Activated naive CD4-positive, alpha-beta T cell treated with anti-CD3 and anti-CD28 coated beads for 36 hours (primary cell): ENCODE measurements around the gene KCNAB1. TPM values are rescaled to one million over a fixed set of nuclear protein-coding genes. Genes with fewer than 3 reads are reported as not detected.
A peak's percentile ranks its signal among the peaks of the same experiment; 100 is the strongest.

Experiments used
- CTCF ChIA-PET: fragments of 350-600 bp; sonication (Branson Sonifier 250); formaldehyde crosslinking; loops from one replicate; lab custom pipeline; 2021; ENCODE audit warnings: antibody characterized with exemption; lab: Charles Lee
- DNase-seq: peaks from one replicate; pipeline ENCODE4 v3.0.0-alpha.2; 2020
- H3K27ac Mint-ChIP-seq: one replicate; pipeline ENCODE4 v1.8.0; 2021; ENCODE audit warnings: mild to moderate bottlenecking, mixed read lengths
- H3K27me3 Mint-ChIP-seq: one replicate; pipeline ENCODE4 v1.8.0; 2021; ENCODE audit warnings: low read depth, mixed read lengths
- H3K36me3 Mint-ChIP-seq: one replicate; pipeline ENCODE4 v1.8.0; 2021; ENCODE audit warnings: low read depth, mixed read lengths
- H3K4me1 Mint-ChIP-seq: one replicate; pipeline ENCODE4 v1.8.0; 2021; ENCODE audit warnings: low read depth, mixed read lengths
- H3K4me3 Mint-ChIP-seq: one replicate; pipeline ENCODE4 v1.8.0; 2021; ENCODE audit warnings: mild to moderate bottlenecking, moderate library complexity, mixed read lengths
- H3K9me3 Mint-ChIP-seq: one replicate; pipeline ENCODE4 v1.8.0; 2021; ENCODE audit warnings: mixed read lengths
- intact Hi-C: fragments of 100-400 bp; cut with micrococcal nuclease; formaldehyde crosslinking; loops from one replicate; pipeline ENCODE4 v1.15.1; 2023
- total RNA-seq, 2 experiments: library from RNA; stranded (reverse); gene quantifications; one replicate each; pipeline ENCODE4 v1.2.3, GENCODE V29; 2021

The KCNAB1 gene
- total RNA-seq, 2 experiments from 2014 or later, result not detected

DNA sequence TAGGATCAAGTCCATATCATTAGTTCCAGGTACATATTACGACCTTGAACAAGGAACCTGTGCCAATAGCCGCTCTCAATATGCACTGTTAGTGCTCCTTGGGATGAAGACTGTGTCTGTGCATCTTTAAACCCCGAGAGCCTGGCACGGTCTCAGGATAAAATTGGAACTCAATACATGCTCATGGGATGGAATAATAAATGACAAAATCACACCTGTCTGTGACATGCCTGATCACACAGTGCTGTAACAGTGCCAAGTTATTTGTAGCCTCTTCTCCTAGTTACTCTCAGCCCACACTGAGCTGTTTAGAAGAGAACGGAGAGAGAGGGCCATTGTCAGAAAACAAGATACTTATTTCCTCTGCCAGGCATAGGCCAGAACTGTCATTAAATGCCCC is 352.3 kb downstream of the KCNAB1 start:
- no peak overlapping the region for H3K4me3 Mint-ChIP-seq
- H3K9me3 Mint-ChIP-seq, result no peaks in the 10 kb centered on the region
- intact Hi-C loops, result loop anchor here (1.0 kb wide), 2 partner anchors 37 to 665 kb away; no protein-coding TSS in a partner anchor
- CTCF ChIA-PET, result interaction anchor here (0.6 kb wide), 1 partner anchor 37 kb away, joined by 4 read pairs; no protein-coding TSS in a partner anchor
- no peaks in the 10 kb centered on the region for H3K36me3 Mint-ChIP-seq
- peaks cover 8% of the 10 kb centered on the region for H3K27me3 Mint-ChIP-seq
- H3K4me1 Mint-ChIP-seq, result peaks cover 1% of the 10 kb centered on the region
- DNase-seq, result no peak
- H3K27ac Mint-ChIP-seq, result no peak overlapping the region

DNA sequence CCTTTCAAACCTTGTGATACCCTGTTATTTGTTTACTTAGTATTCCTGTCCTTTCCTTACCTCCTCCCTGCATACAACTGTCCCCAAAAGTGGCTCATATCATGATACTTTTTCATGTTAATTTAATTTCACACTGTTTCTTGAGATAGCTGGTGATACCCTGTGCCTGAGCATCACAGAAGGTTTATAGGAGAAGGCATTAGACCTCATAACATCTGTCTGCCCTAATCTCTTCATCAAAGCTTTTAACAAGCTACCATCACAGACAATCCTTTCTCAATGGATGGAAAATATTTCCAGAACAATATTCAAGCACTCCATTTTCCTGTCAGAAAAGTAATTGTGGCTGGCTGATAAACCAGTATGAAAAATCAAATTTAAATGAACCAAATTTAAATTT is 353.0 kb downstream of the KCNAB1 start:
- Mint-ChIP-seq H3K9me3 (no peaks in the 10 kb centered on the region), H3K36me3 (no peaks in the 10 kb centered on the region), H3K4me3 (no peak overlapping the region), H3K27ac (no peak overlapping the region), H3K27me3 (peaks cover 9% of the 10 kb centered on the region), H3K4me1 (peaks cover 1% of the 10 kb centered on the region)
- intact Hi-C loops, result no loop called here
- CTCF ChIA-PET, result interaction anchor here (0.6 to 1.2 kb wide), 2 partner anchors 36 to 37 kb away, joined by 4 to 5 read pairs; no protein-coding TSS in a partner anchor
- no peak for DNase-seq

DNA sequence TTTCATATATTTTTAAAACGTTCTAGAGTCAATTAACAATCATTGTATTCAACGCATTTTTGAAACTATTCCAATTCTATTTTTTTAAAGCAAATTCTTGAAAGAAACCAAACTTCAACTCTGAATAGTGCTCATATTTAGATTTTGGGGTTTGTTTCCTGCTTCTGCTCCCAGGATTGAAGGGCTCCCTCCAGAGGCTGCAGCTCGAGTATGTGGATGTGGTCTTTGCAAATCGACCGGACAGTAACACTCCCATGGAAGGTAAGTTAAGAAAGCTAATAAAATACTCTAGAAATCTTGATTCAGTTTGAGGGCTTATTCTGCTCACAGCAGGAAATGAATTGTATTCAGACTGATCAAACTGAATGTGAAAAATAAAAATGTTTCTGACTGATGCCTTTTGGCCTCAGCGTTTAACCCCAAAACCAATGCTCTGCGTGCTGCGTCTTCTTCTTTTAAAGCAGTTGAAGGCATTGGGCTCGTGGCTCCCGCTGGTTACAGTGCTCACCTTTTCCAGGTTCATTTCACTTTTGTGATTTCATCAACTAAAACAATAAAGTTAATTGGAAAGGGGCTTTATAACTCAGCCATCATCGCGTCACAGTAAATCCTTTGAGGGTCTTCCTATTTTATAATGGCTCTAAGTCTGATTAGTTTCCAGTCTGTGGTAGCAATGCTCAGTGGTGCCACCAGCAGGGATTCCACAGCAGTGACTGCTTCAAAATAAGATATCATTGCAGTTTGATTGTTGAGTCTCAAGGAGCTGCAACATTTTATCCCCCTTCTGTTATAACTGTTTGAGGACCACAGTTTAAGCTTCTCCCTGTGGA is 354.4 kb downstream of the KCNAB1 start:
- H3K27me3 Mint-ChIP-seq, result peaks cover 9% of the 10 kb centered on the region
- no peak overlapping the region for H3K27ac Mint-ChIP-seq
- no peaks in the 10 kb centered on the region for H3K36me3 Mint-ChIP-seq
- DNase-seq, result peak; percentile 30
- intact Hi-C loops, result no loop called here
- H3K4me1 Mint-ChIP-seq, result peaks cover 1% of the 10 kb centered on the region
- H3K4me3 Mint-ChIP-seq, result no peak overlapping the region
- H3K9me3 Mint-ChIP-seq, result no peaks in the 10 kb centered on the region
- CTCF ChIA-PET, result interaction anchor here (1.2 to 1.6 kb wide), 2 partner anchors 25 to 35 kb away, joined by 4 to 5 read pairs; no protein-coding TSS in a partner anchor

DNA sequence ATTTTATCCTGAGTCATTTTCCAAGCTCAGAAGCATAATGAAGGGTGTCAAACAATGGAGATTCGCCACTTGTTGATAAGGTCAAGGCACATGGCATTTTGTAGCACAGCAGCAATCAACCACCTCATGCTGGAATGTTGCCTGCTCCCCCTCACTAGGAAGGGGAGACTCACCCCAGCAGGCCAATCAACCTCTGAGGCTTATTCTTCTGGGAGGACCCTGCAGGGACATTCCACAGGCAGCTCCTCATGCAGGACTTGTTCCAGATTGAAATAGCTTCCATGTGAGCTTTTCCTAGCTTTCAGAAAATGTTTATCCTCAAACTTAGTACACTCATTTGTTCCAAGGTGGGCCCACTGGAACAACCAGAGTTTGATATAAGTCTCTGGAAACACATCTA is 356.9 kb downstream of the KCNAB1 start:
- CTCF ChIA-PET, result no interaction called here
- Mint-ChIP-seq H3K4me1 (peaks cover 13% of the 10 kb centered on the region), H3K27me3 (peaks cover 7% of the 10 kb centered on the region), H3K27ac (no peak overlapping the region), H3K9me3 (no peaks in the 10 kb centered on the region), H3K36me3 (no peaks in the 10 kb centered on the region), H3K4me3 (no peak overlapping the region)
- intact Hi-C loops, result no loop called here
- DNase-seq, result no peak

DNA sequence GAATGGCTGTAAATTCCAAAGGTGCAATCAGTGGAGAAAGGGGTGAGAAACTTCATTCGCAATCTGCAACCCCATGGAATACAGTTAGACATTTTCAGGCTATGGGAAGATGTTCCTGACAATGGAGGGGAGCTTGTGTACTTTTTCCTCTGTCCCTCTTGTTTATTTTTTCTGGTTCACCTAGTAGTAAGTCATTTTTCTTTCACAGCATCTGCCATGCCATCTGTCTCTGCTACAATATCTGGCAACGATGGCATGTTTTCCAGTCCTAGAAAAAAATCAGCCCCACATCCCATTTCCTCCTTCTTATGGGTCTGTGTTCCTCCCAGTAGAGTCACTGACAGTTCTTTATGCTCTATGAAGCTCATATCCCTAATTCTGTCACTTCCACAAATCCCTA is 358.5 kb downstream of the KCNAB1 start:
- Mint-ChIP-seq H3K4me1 (peaks cover 26% of the 10 kb centered on the region), H3K27ac (no peak overlapping the region), H3K27me3 (peaks cover 7% of the 10 kb centered on the region), H3K36me3 (no peaks in the 10 kb centered on the region), H3K4me3 (no peak overlapping the region), H3K9me3 (no peaks in the 10 kb centered on the region)
- DNase-seq, result no peak
- intact Hi-C loops, result no loop called here
- CTCF ChIA-PET, result no interaction called here

DNA sequence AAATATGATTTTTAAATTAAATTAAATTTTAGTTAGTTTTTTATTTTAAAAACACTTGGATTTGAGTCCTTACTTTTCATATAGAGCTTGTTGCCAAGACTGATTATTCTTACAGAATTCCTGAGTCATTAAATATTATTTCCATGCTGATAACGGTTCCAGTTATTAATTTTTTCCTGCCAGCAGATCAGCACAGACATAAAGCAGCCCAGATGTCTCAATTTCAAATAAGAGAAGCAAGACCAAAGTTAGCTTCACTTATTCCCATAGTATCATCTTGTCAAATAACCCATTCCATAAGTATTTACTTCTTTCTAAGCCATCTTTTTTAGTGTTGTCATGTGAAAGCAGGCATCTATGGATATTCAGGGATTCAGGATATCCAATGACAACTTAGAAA is 359.2 kb downstream of the KCNAB1 start:
- no peak overlapping the region for H3K4me3 Mint-ChIP-seq
- H3K27me3 Mint-ChIP-seq, result peaks cover 6% of the 10 kb centered on the region
- no peak for DNase-seq
- intact Hi-C loops, result no loop called here
- no peak overlapping the region for H3K27ac Mint-ChIP-seq
- CTCF ChIA-PET, result interaction anchor here (1.2 kb wide), 1 partner anchor 30 kb away, joined by 3 read pairs; no protein-coding TSS in a partner anchor
- H3K36me3 Mint-ChIP-seq, result no peaks in the 10 kb centered on the region
- H3K4me1 Mint-ChIP-seq, result peaks cover 33% of the 10 kb centered on the region
- H3K9me3 Mint-ChIP-seq, result no peaks in the 10 kb centered on the region

DNA sequence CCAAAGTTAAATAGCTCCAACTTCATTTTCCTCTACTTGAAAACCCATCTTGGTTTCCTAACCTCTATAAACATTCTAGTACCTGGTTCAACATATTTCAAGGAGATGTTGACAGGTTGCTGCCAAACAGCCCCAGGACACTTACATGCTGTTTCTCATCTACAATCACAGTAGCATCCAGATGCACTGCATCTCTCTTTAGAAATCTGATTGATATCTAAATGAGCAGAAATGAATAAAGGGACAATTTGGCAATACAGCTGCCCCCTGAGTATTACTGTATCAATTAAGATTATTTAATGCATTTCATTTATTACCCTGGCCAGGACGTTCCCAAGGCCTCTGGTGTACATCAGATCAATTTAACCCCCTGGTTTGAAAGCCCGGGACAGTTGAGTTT is 360.6 kb downstream of the KCNAB1 start:
- H3K4me3 Mint-ChIP-seq, result no peak overlapping the region
- H3K36me3 Mint-ChIP-seq, result no peaks in the 10 kb centered on the region
- peaks cover 42% of the 10 kb centered on the region for H3K4me1 Mint-ChIP-seq
- no peak overlapping the region for H3K27ac Mint-ChIP-seq
- no peak for DNase-seq
- H3K9me3 Mint-ChIP-seq, result no peaks in the 10 kb centered on the region
- peaks cover 3% of the 10 kb centered on the region for H3K27me3 Mint-ChIP-seq
- CTCF ChIA-PET, result interaction anchor here (0.9 to 1.4 kb wide), 2 partner anchors 28 to 37 kb away, joined by 4 read pairs; no protein-coding TSS in a partner anchor
- intact Hi-C loops, result no loop called here

DNA sequence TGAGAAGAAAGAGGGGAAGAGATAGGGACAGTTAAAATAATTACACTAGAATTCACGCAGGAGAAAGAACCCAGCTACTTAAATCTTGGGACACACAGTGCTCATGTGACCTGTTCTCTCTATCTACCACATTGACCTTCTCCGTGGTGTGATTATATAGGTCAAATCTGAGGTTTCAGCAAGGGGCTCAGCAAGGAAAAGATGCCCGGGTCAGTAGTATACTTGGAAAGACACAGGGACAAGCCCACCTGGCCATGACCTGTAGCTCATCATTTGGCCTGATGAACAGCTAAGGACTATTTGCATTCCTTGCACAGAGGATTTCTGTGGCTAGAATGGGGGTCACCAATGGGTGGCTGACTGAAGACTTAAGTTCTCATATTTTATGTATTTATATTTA is 362.6 kb downstream of the KCNAB1 start:
- no peaks in the 10 kb centered on the region for H3K9me3 Mint-ChIP-seq
- H3K27ac Mint-ChIP-seq, result no peak overlapping the region
- no peak for DNase-seq
- H3K4me3 Mint-ChIP-seq, result no peak overlapping the region
- CTCF ChIA-PET, result interaction anchor here (0.9 to 1.5 kb wide), 6 partner anchors 23 to 331 kb away, joined by 3 to 7 read pairs (median 3); no protein-coding TSS in a partner anchor
- intact Hi-C loops, result loop anchor here (1.0 kb wide), 7 partner anchors 29 to 692 kb away; partner anchors contain the start of gene SSR3
- H3K27me3 Mint-ChIP-seq, result no peaks in the 10 kb centered on the region
- no peaks in the 10 kb centered on the region for H3K36me3 Mint-ChIP-seq
- H3K4me1 Mint-ChIP-seq, result peaks cover 42% of the 10 kb centered on the region

DNA sequence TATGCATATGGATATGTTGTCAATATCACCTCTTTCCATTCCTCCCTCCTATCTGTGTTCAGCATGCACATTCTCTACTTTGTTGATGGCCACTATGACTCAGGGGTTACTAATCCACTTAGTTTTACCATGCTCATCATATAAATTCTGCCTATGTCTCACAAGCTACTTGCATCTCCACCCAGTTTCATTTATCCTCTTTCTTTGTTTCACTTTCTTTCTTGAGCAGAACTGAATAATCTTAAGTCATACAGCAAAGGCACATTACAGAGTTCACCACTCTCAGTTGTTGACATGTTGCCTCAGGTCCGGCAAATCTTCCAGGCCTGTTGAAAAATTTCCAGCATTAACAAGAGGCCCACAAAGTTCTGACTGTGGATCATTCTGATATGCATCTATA is 363.0 kb downstream of the KCNAB1 start:
- CTCF ChIA-PET, result interaction anchor here (0.9 to 1.5 kb wide), 7 partner anchors 23 to 331 kb away, joined by 3 to 7 read pairs (median 3); no protein-coding TSS in a partner anchor
- Mint-ChIP-seq H3K36me3 (no peaks in the 10 kb centered on the region), H3K9me3 (no peaks in the 10 kb centered on the region), H3K27ac (peak overlapping the region; percentile 81), H3K4me1 (peaks cover 42% of the 10 kb centered on the region), H3K27me3 (no peaks in the 10 kb centered on the region), H3K4me3 (peak overlapping the region; percentile 51)
- DNase-seq, result peak; percentile 31
- intact Hi-C loops, result loop anchor here (1.0 kb wide), 7 partner anchors 29 to 692 kb away; partner anchors contain the start of gene SSR3

DNA sequence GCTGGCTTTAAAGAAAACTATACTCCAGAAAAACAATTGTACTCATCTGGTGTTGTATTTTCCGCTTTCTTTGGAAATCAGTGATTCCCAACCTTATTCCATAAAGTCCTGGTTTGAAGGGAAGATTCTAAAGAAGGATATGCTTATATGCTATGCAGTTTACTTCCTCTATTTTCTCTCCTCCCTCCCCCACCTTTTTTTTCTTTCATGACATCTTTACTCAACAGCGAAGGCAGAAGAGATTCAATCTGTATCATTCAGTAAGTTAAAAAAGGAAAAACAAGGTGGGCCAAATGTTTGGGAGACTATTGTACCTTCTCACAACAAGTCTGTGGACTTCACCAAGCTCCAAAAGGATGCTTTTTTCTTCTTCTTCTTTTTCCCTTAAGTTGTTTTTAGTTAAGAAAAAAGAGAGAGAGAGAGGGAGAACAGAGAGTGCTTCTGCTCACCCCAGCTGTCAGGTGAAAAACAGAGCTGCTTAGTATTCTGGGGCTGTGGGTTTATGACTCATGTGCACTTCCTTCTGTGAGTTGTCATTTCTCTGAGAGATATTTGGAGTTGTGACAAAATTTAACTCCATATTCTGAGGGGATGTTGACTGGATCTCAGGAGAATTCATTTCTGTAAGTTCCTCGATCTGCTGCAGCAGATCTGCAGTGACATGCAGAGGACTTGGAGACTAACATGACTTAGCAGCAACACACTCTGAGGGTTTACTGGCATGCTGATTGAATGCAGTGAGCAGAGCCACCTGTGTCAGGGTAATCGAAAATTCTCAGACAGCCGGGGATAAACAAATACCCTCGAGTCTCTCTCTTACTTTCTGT is 363.8 kb downstream of the KCNAB1 start:
- peak; percentile 70 for DNase-seq
- H3K36me3 Mint-ChIP-seq, result no peaks in the 10 kb centered on the region
- H3K27me3 Mint-ChIP-seq, result no peaks in the 10 kb centered on the region
- CTCF ChIA-PET, result interaction anchor here (1.0 to 1.5 kb wide), 6 partner anchors 22 to 332 kb away, joined by 3 to 5 read pairs (median 3); no protein-coding TSS in a partner anchor
- peak overlapping the region; percentile 81 for H3K27ac Mint-ChIP-seq
- H3K9me3 Mint-ChIP-seq, result no peaks in the 10 kb centered on the region
- intact Hi-C loops, result loop anchor here (1.0 to 2.0 kb wide), 13 partner anchors 23 to 691 kb away; partner anchors contain the start of genes SLC33A1 and SSR3
- H3K4me1 Mint-ChIP-seq, result peaks cover 42% of the 10 kb centered on the region
- H3K4me3 Mint-ChIP-seq, result peak overlapping the region; percentile 51

DNA sequence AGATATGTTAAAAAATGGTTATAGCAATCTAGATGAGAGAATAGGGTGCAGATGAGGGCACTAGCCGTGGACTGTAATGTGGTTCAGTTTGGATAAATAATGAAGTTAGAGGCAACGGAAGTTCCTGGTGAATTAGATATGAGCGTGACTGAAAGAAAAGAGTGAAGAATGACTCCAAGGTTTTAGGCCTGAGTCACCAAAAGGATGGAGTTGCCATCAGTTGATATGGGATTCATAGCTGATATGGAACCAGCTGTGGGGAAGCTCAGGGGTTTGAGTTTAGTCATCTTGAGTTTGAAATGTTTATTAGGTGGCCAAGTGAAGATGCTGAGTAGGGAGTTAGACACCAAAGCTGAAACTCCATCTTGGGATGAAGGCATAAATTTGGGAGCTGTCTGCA is 368.4 kb downstream of the KCNAB1 start:
- Mint-ChIP-seq H3K9me3 (no peaks in the 10 kb centered on the region), H3K4me3 (no peak overlapping the region), H3K27me3 (no peaks in the 10 kb centered on the region), H3K27ac (no peak overlapping the region), H3K36me3 (no peaks in the 10 kb centered on the region), H3K4me1 (peaks cover 18% of the 10 kb centered on the region)
- CTCF ChIA-PET, result interaction anchor here (1.0 kb wide), 1 partner anchor 29 kb away, joined by 4 read pairs; no protein-coding TSS in a partner anchor
- DNase-seq, result no peak
- intact Hi-C loops, result no loop called here
